Measurements from ENCODE around the gene AMACR.

AMACR gene

DNA sequence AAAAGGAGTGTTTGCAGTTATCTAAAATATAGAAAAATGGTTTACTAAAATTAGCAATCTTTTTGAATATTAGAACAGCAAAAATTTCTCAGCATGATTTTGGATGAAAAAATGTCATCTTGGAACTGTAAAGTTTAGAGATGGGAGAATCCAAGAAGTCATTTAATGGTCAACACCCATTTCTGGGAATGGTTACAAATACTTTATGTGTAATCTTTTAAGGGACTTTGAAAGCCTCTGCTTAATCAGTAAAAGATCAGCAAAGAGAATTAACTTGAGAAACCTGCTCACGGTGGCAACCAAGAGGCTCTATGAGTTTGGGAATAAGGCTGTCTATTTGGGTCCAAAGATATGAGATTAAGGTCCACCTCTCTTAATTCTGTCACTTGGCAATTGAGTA lies 22.2 kb upstream of the AMACR start:
- H3K4me3 ChIP-seq (ENCODE audit: low read depth, low read length), result no peak overlapping the region
- TF ChIP-seq, protein P1, sequence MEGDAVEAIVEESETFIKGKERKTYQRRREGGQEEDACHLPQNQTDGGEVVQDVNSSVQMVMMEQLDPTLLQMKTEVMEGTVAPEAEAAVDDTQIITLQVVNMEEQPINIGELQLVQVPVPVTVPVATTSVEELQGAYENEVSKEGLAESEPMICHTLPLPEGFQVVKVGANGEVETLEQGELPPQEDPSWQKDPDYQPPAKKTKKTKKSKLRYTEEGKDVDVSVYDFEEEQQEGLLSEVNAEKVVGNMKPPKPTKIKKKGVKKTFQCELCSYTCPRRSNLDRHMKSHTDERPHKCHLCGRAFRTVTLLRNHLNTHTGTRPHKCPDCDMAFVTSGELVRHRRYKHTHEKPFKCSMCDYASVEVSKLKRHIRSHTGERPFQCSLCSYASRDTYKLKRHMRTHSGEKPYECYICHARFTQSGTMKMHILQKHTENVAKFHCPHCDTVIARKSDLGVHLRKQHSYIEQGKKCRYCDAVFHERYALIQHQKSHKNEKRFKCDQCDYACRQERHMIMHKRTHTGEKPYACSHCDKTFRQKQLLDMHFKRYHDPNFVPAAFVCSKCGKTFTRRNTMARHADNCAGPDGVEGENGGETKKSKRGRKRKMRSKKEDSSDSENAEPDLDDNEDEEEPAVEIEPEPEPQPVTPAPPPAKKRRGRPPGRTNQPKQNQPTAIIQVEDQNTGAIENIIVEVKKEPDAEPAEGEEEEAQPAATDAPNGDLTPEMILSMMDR (IDR thresholded peaks at IDR 0.05; ENCODE audit: control insufficient read depth, extremely low read depth, insufficient read depth), result no peak
- DNase-seq (ENCODE audit: low read depth), result no peak

DNA sequence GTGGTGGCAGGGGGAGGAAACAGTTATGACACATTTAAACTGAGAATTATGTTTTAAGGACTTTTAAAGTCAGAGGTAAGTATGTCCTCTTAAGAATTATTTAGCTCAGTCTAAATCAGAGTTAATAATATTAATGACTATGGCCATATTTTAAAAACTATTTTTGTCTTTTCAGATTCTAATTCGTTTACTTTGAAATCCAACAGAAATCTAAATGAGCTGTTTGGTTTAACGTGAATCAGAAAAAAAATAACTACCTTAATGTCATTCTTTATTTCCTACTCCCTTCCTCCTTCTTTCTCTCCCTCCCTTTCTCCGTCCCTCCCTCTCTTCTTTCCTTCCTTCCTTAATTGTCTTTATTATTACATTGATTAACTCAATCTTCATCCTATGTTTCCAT lies 20.5 kb upstream of the AMACR start:
- H3K4me3 ChIP-seq (ENCODE audit: low read depth, low read length), result no peak overlapping the region
- TF ChIP-seq, protein P1 (IDR thresholded peaks at IDR 0.05; ENCODE audit: control insufficient read depth, extremely low read depth, insufficient read depth), result no peak
- no peak for DNase-seq (ENCODE audit: low read depth)

DNA sequence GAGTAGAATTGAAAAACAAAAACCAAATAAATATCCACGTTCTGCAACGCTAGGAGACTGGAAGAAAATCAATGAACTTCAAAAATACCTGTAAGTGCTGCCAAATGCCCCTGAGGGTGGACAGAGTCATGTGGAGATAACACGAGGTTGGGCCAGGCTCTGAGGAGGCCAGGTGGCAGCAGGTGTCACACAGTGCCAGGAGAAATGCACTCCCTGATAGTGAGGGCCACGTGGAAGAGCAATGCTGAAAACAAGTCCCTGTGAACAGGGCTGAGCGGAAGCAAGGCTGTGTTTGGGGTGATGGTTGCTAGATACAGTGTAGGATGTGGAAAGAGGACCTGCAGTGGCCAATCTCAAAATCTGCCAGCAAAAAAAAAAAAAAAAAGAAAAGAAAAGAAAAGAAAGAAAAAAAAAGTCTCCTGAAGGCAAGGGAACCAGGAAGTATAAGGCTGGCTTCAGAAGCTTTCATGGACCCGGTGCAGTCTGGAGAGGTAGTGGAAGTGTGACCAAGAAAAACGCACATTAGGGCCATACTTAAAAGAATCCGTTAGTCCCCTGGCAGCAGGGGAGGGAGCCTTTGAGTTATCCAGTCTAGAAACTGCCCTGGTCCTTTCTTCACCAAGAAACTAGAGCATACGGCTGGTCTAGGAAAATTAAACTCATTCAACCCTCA lies 18.4 kb upstream of the AMACR start:
- TF ChIP-seq, protein P1 (IDR thresholded peaks at IDR 0.05; ENCODE audit: control insufficient read depth, extremely low read depth, insufficient read depth), result no peak
- no peak for DNase-seq (ENCODE audit: low read depth)
- H3K4me3 ChIP-seq (ENCODE audit: low read depth, low read length), result no peak overlapping the region

DNA sequence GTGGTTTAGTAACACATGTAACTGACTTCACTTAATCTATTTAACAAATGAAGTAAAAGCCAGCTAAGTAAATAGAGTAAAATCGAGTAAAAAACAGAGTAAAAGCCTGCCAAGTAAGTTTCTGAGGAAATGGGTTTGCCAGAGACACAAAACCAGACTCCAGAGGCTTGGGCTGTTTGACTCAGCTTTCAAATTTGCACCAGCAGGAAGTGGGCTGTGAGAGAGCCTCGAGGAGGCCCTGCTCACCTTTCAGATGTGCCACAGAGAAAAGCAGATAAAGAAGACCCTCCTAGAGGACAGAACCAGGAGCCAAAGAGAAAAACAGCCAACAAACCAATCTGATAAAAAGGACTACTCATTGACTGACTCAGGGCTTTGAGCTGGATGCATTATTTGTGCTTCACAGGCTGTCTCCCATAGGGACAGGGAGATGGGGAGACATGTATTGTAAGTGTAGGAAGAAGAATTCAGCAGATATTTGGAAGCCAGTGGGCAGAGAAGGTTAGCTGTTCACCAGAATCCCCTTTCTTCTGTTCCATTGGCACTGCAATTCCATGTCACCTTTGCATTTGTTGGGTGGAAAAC lies 14.4 kb upstream of the AMACR start:
- no peak for DNase-seq (ENCODE audit: low read depth)
- TF ChIP-seq, protein P1 (IDR thresholded peaks at IDR 0.05; ENCODE audit: control insufficient read depth, extremely low read depth, insufficient read depth), result no peak
- H3K4me3 ChIP-seq (ENCODE audit: low read depth, low read length), result no peak overlapping the region

DNA sequence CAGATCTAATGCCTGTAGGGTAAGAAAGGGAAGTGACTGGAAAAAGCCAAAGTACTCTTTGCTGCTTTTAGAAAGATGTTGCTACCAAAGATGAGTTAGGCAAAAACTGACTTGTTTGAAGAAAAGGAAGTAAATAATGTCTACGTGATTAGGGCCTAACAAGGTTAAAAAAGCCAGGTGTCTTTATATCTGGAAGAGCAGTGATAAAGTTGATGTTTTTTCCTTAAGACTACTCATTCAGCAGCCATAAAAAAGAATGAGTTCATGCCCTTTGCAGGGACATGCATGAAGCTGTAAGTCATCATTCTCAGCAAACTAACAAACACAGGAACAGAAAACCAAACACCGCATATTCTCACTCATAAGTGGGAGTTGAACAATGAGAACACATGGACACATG lies 13.5 kb upstream of the AMACR start:
- no peak overlapping the region for H3K4me3 ChIP-seq (ENCODE audit: low read depth, low read length)
- TF ChIP-seq, protein P1 (IDR thresholded peaks at IDR 0.05; ENCODE audit: control insufficient read depth, extremely low read depth, insufficient read depth), result no peak
- no peak for DNase-seq (ENCODE audit: low read depth)

DNA sequence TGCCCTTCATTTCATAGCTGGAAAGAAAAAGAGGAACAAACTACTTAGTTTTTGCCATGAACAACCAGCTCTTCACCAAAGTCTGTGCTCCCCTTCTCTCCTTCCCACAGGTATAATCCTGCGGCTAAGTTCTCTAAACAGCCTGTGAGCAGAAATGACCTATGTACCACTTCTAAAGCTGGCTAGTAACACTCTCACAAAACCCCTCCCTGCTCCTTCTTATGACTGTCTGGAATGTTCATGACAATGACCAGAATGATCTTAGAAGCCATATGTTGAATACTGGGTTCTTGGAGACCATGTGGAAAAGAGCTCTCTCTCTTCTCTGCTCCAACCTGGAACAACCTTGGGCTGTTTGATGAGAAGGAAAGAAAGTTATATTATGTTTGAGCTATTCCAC lies 12.9 kb upstream of the AMACR start:
- no peak for DNase-seq (ENCODE audit: low read depth)
- TF ChIP-seq, protein P1 (IDR thresholded peaks at IDR 0.05; ENCODE audit: control insufficient read depth, extremely low read depth, insufficient read depth), result no peak
- H3K4me3 ChIP-seq (ENCODE audit: low read depth, low read length), result no peak overlapping the region

DNA sequence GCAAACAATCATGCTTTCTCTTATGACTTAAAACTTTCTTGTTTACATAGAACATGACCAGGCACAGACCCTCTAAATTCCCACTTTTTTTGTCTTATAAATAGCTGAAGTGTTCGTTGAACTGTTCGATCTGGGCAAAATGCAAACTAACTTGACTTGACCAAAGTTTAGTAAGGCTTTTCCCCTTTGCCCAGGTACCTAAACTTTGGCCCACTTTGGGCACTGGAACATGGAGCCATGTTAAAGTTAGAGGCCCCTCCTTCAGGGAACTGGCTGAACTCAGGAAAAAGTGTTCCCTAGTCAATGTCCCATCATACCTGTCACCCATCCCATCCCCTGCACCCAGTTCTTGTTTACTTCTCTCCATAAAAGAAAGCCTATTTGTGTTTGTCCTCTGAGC lies 9.4 kb upstream of the AMACR start:
- TF ChIP-seq, protein P1 (IDR thresholded peaks at IDR 0.05; ENCODE audit: control insufficient read depth, extremely low read depth, insufficient read depth), result no peak
- DNase-seq (ENCODE audit: low read depth), result no peak
- no peak overlapping the region for H3K4me3 ChIP-seq (ENCODE audit: low read depth, low read length)
